SIG-M5 treated with dmso at 0.1 percent for 504 hours (cell line): ENCODE data around the gene FAM78B.

Experiments used
- DNase-seq: peaks from one replicate; lab custom pipeline; 2025; ENCODE audit not compliant: unreplicated experiment; lab: John Stamatoyannopoulos, UW

Gene FAM78B

GRCh38 chr1:166166698-166167571 lies at the start of gene FAM78B:
Gene FAM78B, minus strand, starts transcription at chr1:166167001. Its CDS starts 753 bp downstream, at chr1:166166248.
- peak; percentile 62 for DNase-seq

- no peak for DNase-seq
These were observed 35.7 kb upstream of the FAM78B start for GRCh38 chr1:166202546-166202945.

- DNase-seq: no peak
These were observed 33.9 kb upstream of the FAM78B start for GRCh38 chr1:166200743-166201142.

- DNase-seq: no peak
These were observed 30.8 kb upstream of the FAM78B start for GRCh38 chr1:166197597-166197996.

GRCh38 chr1:166197141-166197540 lies 30.3 kb upstream of the FAM78B start:
- no peak for DNase-seq

- no peak for DNase-seq
These were observed 26.4 kb upstream of the FAM78B start for GRCh38 chr1:166193057-166193698.

GRCh38 chr1:166190400-166190799 lies 23.6 kb upstream of the FAM78B start:
- no peak for DNase-seq

- DNase-seq: no peak
These were observed 22.3 kb upstream of the FAM78B start for GRCh38 chr1:166189126-166189525.

- DNase-seq: no peak
These were observed 18.7 kb upstream of the FAM78B start for GRCh38 chr1:166185526-166185925.

GRCh38 chr1:166184897-166185296 lies 18.1 kb upstream of the FAM78B start:
- no peak for DNase-seq

GRCh38 chr1:166184012-166184411 lies 17.2 kb upstream of the FAM78B start:
- no peak for DNase-seq

GRCh38 chr1:166182281-166182680 lies 15.5 kb upstream of the FAM78B start:
- no peak for DNase-seq

- DNase-seq: no peak
These were observed 9.6 kb upstream of the FAM78B start for GRCh38 chr1:166176416-166176815.

GRCh38 chr1:166175032-166175431 lies 8.2 kb upstream of the FAM78B start:
- DNase-seq: no peak

GRCh38 chr1:166174108-166174507 lies 7.3 kb upstream of the FAM78B start:
- no peak for DNase-seq

- no peak for DNase-seq
These were observed 5.3 kb upstream of the FAM78B start for GRCh38 chr1:166172106-166172505.

- DNase-seq: no peak
These were observed 3.9 kb upstream of the FAM78B start for GRCh38 chr1:166170726-166171125.

- DNase-seq: no peak
These were observed 3.3 kb upstream of the FAM78B start for GRCh38 chr1:166170075-166170474.

- no peak for DNase-seq
These were observed 2.4 kb upstream of the FAM78B start for GRCh38 chr1:166169182-166169581.

GRCh38 chr1:166167572-166167925 lies 748 bp upstream of the FAM78B start:
- no peak for DNase-seq

- DNase-seq: no peak
These were observed 488 bp downstream of the FAM78B start for GRCh38 chr1:166166329-166166697.

GRCh38 chr1:166165661-166166328 lies 1.0 kb downstream of the FAM78B start:
- no peak for DNase-seq
